Head of caudate nucleus (tissue), 42 donors: ENCODE results near the gene LIPM.

Experiments
- DNase-seq, 42 donors: peaks; one replicate each; pipeline versions ENCODE4 v3.0.0 to v3.0.0-alpha.2; 2020 to 2021; ENCODE audit warnings: mixed read lengths in 7 of 42
- intact Hi-C: fragments of 100-400 bp; cut with DNase I; formaldehyde crosslinking; loops from one replicate; pipeline ENCODE4 v1.15.0; 2022

LIPM gene

GRCh38 chr10:88865281-88865876 is 62.8 kb downstream of the LIPM start:
- no peak for DNase-seq
- intact Hi-C loops = no loop called here

- intact Hi-C loops = no loop called here
- DNase-seq = no peak
Observed at GRCh38 chr10:88866454-88866853, 63.9 kb downstream of the LIPM start.

GRCh38 chr10:88870089-88870488 is 67.6 kb downstream of the LIPM start:
- no peak for DNase-seq
- intact Hi-C loops = no loop called here
